HUDEP-2 (cell line): ENCODE results near the gene ACTL6A.

Source experiments
- DNase-seq, 76 experiments: peaks; one replicate each; lab custom pipeline; 2025; ENCODE audit not compliant: unreplicated experiment in 76 of 76; lab: John Stamatoyannopoulos, UW

The ACTL6A gene

GRCh38 chr3:179589143-179589542 lies 26.4 kb downstream of the ACTL6A start:
- DNase-seq = no peak

GRCh38 chr3:179590669-179591068 lies 27.9 kb downstream of the ACTL6A start:
- DNase-seq = no peak

GRCh38 chr3:179591313-179591712 lies 28.6 kb downstream of the ACTL6A start:
- no peak for DNase-seq

GRCh38 chr3:179599531-179599930 lies 36.8 kb downstream of the ACTL6A start:
- no peak for DNase-seq

- peak in 1 of 76 experiments; percentile 1 for DNase-seq
Observed at GRCh38 chr3:179603321-179603720, 40.6 kb downstream of the ACTL6A start.

GRCh38 chr3:179603831-179604230 lies 41.1 kb downstream of the ACTL6A start:
- no peak for DNase-seq

- DNase-seq = peak; percentile 16 to 94 (median 86)
Observed at GRCh38 chr3:179604321-179605078, 41.8 kb downstream of the ACTL6A start, which contains the start of the genes MRPL47 and NDUFB5. Gene MRPL47, minus strand, starts transcription at chr3:179604638. Its CDS starts 14 bp downstream, at chr3:179604624. Gene NDUFB5, plus strand, starts transcription at chr3:179604794. Its CDS starts 22 bp downstream, at chr3:179604816.

- no peak for DNase-seq
Observed at GRCh38 chr3:179606534-179607085, 43.9 kb downstream of the ACTL6A start.

- peak in 1 of 76 experiments; percentile 9 for DNase-seq
Observed at GRCh38 chr3:179608931-179609720, 46.4 kb downstream of the ACTL6A start.

- DNase-seq = no peak
Observed at GRCh38 chr3:179610066-179610465, 47.3 kb downstream of the ACTL6A start.

- DNase-seq = no peak
Observed at GRCh38 chr3:179613807-179614206, 51.1 kb downstream of the ACTL6A start.

- DNase-seq = peak in 34 of 76 experiments; percentile 8 to 70 (median 37)
Observed at GRCh38 chr3:179615458-179616173, 52.9 kb downstream of the ACTL6A start.

GRCh38 chr3:179622023-179622422 lies 59.3 kb downstream of the ACTL6A start:
- no peak for DNase-seq

- DNase-seq = no peak
Observed at GRCh38 chr3:179624451-179624850, 61.7 kb downstream of the ACTL6A start.

- no peak for DNase-seq
Observed at GRCh38 chr3:179630753-179631451, 68.2 kb downstream of the ACTL6A start.
